ENCODE data around the gene RIPK1. TPM values are rescaled to one million over a fixed set of nuclear protein-coding genes. Genes with fewer than 3 reads are reported as not detected.
A peak's percentile ranks its signal among the peaks of the same experiment; 100 is the strongest.
"Not testable (repeated sequence)": the region's sequence is repeated elsewhere in the genome, so short reads cannot be mapped to it uniquely, and the experiment has no call there.

The RIPK1 gene
- total RNA-seq, 4 donors from 2014 or later = 25.6 to 37.6 (median 32.2) TPM

DNA sequence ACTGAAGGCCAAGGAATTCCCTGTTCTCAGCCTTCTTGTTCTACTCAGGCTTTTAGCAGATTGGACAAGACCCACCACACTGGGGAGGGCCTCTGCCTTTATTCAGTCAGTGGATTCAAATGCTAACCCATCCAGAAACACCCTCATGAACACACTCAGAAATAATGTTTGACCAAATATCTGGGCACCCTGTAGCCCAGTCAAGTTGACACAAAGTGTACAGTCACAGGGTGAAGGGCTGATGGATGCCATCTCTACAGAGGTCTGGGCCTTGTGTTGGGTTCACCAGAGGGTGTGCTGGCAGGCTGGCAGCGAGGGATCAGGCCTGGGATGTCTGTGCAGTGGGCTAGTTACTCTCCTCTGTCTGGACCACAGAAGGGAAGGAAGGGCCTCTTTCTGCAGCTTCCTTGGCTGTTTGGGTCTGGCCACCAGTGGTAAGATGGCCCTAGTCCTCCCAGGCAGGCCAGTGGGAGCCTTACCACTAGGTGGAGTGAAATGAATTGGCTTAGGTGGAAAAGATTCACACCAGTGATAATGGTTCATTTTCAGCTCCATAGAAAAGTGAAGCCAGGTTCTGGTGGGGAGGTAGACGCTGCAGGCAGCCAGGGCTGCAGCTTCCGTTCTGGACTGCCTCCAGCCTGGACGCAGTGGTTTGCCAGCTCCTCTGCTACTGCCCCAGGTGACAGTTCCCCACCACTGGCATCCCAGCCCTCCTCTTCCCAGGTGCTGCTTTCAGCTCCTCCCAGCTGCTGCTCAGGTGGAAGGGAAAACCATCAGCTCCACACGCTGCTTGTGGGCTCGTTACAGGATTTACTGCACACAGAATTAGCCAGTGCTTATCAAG lies 79.8 kb downstream of the RIPK1 start:
- Histone ChIP-seq H3K4me3 (no peak overlapping the region), H3K27ac (no peak overlapping the region), H3K36me3 (peaks cover 42% of the 10 kb centered on the region), H3K4me1 (no peaks in the 10 kb centered on the region), H3K9me3 (no peaks in the 10 kb centered on the region), H3K27me3 (no peaks in the 10 kb centered on the region)
- peak in 1 of 2 donors; percentile 50 for DNase-seq (ENCODE audit: low spot score in 2 of 2)
- TF ChIP-seq, protein P1, sequence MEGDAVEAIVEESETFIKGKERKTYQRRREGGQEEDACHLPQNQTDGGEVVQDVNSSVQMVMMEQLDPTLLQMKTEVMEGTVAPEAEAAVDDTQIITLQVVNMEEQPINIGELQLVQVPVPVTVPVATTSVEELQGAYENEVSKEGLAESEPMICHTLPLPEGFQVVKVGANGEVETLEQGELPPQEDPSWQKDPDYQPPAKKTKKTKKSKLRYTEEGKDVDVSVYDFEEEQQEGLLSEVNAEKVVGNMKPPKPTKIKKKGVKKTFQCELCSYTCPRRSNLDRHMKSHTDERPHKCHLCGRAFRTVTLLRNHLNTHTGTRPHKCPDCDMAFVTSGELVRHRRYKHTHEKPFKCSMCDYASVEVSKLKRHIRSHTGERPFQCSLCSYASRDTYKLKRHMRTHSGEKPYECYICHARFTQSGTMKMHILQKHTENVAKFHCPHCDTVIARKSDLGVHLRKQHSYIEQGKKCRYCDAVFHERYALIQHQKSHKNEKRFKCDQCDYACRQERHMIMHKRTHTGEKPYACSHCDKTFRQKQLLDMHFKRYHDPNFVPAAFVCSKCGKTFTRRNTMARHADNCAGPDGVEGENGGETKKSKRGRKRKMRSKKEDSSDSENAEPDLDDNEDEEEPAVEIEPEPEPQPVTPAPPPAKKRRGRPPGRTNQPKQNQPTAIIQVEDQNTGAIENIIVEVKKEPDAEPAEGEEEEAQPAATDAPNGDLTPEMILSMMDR (IDR thresholded peaks at IDR 0.05) = no peak
- TF ChIP-seq EP300 (IDR thresholded peaks at IDR 0.05) = no peak
- no peak for TF ChIP-seq POLR2AphosphoS5 (IDR thresholded peaks at IDR 0.05)
- TF ChIP-seq POLR2A (IDR thresholded peaks at IDR 0.05) = no peak
- WGBS = 92% methylated on average over 6 of the region's 6 CpGs

DNA sequence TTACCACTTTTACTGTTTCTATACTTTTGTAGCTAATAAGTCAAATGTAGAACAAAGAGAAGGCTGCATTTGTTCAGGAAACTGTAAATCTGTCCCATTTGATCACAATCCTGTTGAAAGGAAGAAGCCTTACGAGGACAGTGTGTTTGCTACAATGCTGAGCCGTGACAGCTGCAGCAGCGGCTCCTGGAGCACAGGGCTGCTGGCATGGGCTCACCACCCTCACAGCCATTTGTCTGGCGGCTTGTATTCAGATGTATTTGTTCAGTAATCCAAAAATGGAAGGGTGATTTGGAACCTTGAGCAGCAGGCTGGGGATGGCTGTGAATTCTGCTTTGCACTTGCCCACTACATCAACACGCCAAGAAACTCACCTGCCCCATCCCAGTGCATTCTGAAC lies 83.4 kb downstream of the RIPK1 start:
- 79% methylated on average over 5 of the region's 5 CpGs for WGBS
- TF ChIP-seq POLR2A (IDR thresholded peaks at IDR 0.05) = no peak
- TF ChIP-seq, protein P1 (IDR thresholded peaks at IDR 0.05) = no peak
- TF ChIP-seq POLR2AphosphoS5 (IDR thresholded peaks at IDR 0.05) = no peak
- no peak for TF ChIP-seq EP300 (IDR thresholded peaks at IDR 0.05)
- Histone ChIP-seq H3K4me3 (no peak overlapping the region), H3K9me3 (no peaks in the 10 kb centered on the region), H3K36me3 (peaks cover 49% of the 10 kb centered on the region), H3K27me3 (no peaks in the 10 kb centered on the region), H3K27ac (no peak overlapping the region), H3K4me1 (peaks cover 8% of the 10 kb centered on the region)
- no peak for DNase-seq (ENCODE audit: low spot score in 2 of 2)

DNA sequence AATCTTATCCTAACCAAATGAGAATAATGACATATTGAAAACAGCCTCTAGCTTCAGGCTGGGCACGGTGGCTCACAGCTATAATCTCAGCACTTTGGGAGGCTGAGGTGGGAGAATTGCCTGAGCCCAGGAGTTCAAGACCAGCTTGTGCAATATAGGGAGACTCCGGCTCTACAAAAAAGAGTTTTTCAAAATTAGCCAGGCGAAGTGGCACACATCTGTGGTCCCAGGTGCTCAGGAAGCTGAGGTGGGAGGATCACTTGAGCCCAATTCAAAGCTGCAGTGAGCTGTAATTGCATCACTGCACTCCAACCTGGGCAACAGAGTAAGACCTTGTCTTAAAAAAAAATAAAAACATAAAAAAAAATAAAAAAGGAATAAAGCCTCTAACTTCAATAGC lies 84.4 kb downstream of the RIPK1 start:
- no peak for DNase-seq (ENCODE audit: low spot score in 2 of 2)
- Histone ChIP-seq H3K36me3 (peaks cover 41% of the 10 kb centered on the region), H3K4me1 (peaks cover 11% of the 10 kb centered on the region), H3K27ac (no peak overlapping the region), H3K4me3 (no peak overlapping the region), H3K27me3 (no peaks in the 10 kb centered on the region), H3K9me3 (no peaks in the 10 kb centered on the region)
- 78% methylated on average over 3 of the region's 3 CpGs for WGBS
- TF ChIP-seq POLR2A (IDR thresholded peaks at IDR 0.05) = no peak
- no peak for TF ChIP-seq POLR2AphosphoS5 (IDR thresholded peaks at IDR 0.05)
- TF ChIP-seq, protein P1 (IDR thresholded peaks at IDR 0.05) = no peak
- no peak for TF ChIP-seq EP300 (IDR thresholded peaks at IDR 0.05)

DNA sequence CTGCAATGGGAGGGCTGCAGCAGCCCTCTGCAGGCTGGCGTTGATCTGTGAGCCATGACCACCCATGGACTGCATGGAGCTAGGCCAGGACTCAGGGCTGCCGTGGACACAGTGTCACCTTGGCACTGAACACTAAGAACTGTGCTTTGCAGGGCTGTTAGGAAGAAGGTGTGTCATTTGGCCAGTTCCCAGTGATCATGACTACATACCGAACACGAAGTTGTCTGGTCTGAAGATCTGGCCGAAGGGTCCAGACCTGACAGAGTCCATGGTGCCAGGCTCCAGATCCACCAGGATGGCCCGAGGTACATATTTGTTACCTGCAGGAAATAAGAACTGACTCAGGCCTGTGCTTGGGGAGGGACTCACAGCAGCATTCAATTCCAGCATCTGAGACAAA lies 87.1 kb downstream of the RIPK1 start:
- DNase-seq (ENCODE audit: low spot score in 2 of 2) = peak in 1 of 2 donors; percentile 63
- peaks cover 38% of the 10 kb centered on the region for H3K4me1 ChIP-seq
- H3K36me3 ChIP-seq = peaks cover 21% of the 10 kb centered on the region
- WGBS = 61% methylated on average over 5 of the region's 6 CpGs
- H3K27me3 ChIP-seq, H3K27ac ChIP-seq, H3K4me3 ChIP-seq, H3K9me3 ChIP-seq: not testable (repeated sequence)

DNA sequence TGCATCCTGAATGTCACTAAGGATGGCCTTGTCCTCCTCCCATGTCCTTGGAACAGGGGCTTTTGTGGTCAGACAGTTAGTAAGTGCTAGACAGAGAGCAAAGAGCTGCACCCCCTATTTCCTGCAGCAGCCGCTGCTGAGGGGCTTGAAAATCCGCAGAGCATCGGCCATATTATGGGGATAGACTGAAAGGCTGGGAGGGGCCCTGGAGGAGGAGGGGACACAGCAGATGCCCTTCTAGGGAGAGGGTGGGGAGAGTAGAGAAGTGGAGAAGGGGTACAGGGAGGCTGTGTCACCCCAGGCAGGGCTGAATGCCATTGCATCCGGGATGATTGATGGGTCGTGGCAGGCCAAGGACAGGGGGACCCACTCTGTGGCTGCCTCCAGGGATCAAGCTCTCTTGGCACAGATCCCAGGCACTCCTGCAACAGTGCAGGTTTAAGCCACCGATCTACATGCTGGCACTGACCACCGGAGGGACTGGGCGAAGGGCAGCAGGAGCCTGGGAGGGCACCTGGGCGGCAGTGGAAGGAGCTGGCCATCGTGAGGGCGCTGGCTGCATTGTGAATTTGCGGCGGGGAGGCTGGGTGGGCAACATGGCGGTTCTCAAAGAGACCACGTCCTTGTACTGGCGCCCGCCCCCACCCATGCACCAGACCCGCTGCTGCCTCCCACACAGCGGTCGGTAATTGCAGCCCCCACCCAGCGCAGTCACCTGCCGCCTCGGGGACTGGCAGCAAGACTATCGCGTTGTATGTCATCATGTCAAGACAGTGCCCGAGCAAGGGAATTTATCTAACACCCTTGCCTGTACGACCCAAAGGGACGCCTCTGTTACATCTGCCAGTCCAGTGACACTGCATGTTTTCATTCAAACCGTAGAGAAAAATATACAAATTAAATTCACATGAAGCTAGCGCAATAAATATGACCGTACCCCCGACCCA lies 88.2 kb downstream of the RIPK1 start:
- DNase-seq (ENCODE audit: low spot score in 2 of 2) = peak in 1 of 2 donors; percentile 79

More for the DNA sequence above, 88.2 kb downstream of the RIPK1 start:
- Histone ChIP-seq H3K4me3 (peak overlapping the region; percentile 81), H3K27ac (peak overlapping the region; percentile 97), H3K36me3 (peaks cover 21% of the 10 kb centered on the region), H3K4me1 (peaks cover 48% of the 10 kb centered on the region)
- WGBS = 11% methylated on average over 19 of the region's 32 CpGs
- not testable (repeated sequence) for H3K27me3 ChIP-seq, H3K9me3 ChIP-seq
